GM10847 (cell line): ENCODE data around the gene MANSC1.

Experiments
- POLR2A ChIP-seq: IDR thresholded peaks from 2 replicates; pipeline ENCODE4 v1.6.1; 2011; ENCODE audit not compliant: insufficient read length; ENCODE audit errors: extremely low read depth

MANSC1 gene

DNA sequence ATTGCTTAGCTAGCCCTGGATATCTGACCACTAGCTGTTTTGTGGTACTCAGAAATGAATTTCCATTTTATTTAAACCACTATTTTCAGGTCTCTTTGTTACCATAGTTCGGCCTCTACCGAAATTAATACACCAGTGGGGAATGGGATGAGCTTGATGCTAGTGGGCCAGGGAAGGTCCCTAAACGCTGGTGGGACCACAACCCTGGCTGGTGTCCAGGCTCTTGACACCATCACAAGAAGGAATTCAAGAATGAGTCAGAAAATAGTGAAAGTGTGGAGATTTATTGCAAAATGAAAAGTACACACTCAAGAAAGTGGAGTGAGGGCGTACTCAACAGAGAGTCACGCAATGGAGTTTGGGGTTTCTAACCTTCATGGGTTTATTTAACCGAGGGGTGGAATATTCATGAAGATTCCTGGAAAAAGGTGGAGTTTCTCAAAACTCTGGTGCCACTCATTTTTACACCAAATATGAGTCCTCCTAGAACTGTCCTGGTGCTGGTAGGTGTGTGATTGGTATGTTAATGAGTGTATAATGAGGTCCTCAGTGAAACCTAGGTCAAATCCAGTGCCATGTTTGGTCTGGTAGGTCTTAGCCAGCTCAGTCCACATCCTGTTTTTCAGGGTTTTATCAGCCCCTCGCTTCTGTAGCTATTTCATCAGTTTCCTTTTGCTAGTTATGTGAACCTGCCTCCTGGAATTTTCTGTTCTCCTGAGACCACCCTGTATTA, 44.3 kb downstream of the MANSC1 start:
- TF ChIP-seq POLR2A, result no peak

DNA sequence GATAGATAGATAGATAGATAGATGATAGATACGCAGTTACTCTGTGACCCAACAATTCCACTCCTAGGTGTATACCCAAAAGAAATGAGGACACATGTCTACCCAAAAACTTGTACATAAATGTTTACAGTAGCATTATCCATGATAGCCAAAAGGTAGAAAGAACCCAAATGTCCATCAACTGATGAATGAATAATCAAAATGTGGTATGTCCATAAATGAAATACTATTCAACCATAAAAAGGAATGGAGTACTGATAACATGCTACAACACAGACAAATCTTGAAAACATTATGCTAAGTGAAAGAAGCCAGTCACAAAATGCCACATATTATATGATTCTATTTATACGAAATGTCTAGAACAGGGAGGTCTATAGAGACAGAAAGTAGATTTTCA, 47.1 kb downstream of the MANSC1 start:
- TF ChIP-seq POLR2A, result no peak

GRCh38 chr12:12301122-12301521, 48.9 kb downstream of the MANSC1 start:
- no peak for TF ChIP-seq POLR2A

DNA sequence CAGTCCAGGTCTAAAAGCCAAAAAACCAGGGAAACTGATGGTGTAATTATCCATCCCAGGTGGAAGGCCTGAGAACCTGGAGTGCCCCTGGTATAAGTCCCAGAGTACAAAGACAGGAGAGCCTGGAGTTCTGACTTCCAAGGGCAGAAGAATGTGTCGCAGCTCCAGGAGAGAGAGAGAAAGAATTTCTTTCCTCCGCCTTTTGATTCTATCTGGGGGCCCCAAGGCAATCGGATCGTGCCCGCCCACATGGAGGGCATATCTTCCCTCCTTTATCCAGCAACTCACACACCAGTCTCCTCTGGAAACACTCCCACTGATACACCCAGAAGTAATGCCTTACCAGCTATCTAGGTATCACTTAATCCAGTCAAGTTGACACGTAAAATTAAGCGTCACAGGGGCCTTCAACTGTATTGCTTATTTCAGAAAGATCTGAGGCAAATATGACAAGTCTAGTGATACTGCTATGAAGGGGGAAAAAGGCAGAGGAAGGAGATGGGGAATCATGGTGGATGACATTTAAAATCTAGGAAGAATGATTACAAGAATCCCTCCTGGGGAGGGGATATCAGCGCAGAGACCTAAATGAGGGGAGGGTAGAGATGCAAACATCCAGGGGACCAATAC, 52.7 kb downstream of the MANSC1 start:
- no peak for TF ChIP-seq POLR2A

- TF ChIP-seq POLR2A, result no peak
Observed at GRCh38 chr12:12294215-12295005, 55.6 kb downstream of the MANSC1 start.

GRCh38 chr12:12290206-12290605, 59.8 kb downstream of the MANSC1 start:
- TF ChIP-seq POLR2A, result no peak

- no peak for TF ChIP-seq POLR2A
Observed at GRCh38 chr12:12286441-12286840, 63.6 kb downstream of the MANSC1 start.

- no peak for TF ChIP-seq POLR2A
Observed at GRCh38 chr12:12282761-12283425, 67.1 kb downstream of the MANSC1 start.

DNA sequence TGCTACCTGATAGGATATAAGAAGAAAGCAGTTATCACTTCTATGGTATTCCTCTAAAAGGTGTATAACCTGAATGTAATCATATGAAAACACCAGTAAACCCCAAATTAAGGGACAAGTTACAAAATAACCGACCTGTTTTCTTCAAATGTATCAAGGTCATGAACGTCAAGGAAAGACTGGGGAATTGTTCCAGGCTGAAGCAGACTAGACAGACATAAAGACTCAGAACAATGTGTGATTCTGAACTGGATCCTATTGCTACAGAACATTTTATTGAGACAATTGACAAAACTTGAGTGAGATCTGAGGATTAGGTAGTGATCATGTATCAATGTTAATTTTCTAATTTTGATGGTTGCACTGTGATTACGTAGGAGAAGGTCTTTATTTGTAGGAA, 67.8 kb downstream of the MANSC1 start:
- TF ChIP-seq POLR2A, result no peak

GRCh38 chr12:12281134-12281533, 68.9 kb downstream of the MANSC1 start:
- no peak for TF ChIP-seq POLR2A

- TF ChIP-seq POLR2A, result no peak
Observed at GRCh38 chr12:12278899-12279298, 71.1 kb downstream of the MANSC1 start.
